GM12878 (cell line): Measurements from ENCODE around the gene TMCO6. TPM values are rescaled to one million over a fixed set of nuclear protein-coding genes. Genes with fewer than 3 reads are reported as not detected.

ENCODE experiments used
- ATAC-seq: fragments of 200-7000 bp; cut with Tn5 transposase; 3 replicates; pipeline ENCODE4 v1.9.1; 2020; ENCODE audit warnings: mild to moderate bottlenecking, moderate library complexity
- BruUV-seq: library from RNA; stranded (reverse); fragments of 400-500 nt; replicated peaks from 2 replicates; lab custom pipeline; 2021; lab: Mats Ljungman, UMichigan
- CTCF ChIA-PET: fragments of 300-600 bp; sonication (Branson Sonifier 250); formaldehyde crosslinking; extraction: SDS; loops from one replicate; lab custom pipeline; 2021; ENCODE audit warnings: inconsistent platforms; lab: Yijun Ruan, JAX
- POLR2A ChIA-PET: fragments of 350-600 bp; formaldehyde crosslinking; extraction: SDS; loops from one replicate; lab custom pipeline; 2021; ENCODE audit warnings: inconsistent platforms; lab: Charles Lee
- RAD21 ChIA-PET: fragments of 300-600 bp; sonication (Branson Sonifier 250); formaldehyde crosslinking; loops from one replicate; lab custom pipeline; 2023; ENCODE audit warnings: antibody characterized with exemption; ENCODE audit not compliant: unreplicated experiment; lab: Charles Lee
- SMC1A ChIA-PET: fragments of 300-600 bp; sonication (Branson Sonifier 250); formaldehyde crosslinking; loops from one replicate; lab custom pipeline; 2023; ENCODE audit not compliant: unreplicated experiment, uncharacterized antibody; lab: Charles Lee
- DNase-seq: peaks from one replicate; pipeline ENCODE4 v3.0.0-alpha.2; 2011; ENCODE audit warnings: low read depth, low spot score
- FAIRE-seq: peaks from 3 replicates; lab custom pipeline; 2011; peaks lifted over from hg19 to GRCh38; lab: Jason Lieb, UNC
- H2AFZ ChIP-seq: 2 replicates; pipeline ENCODE4 v1.6.0; 2011; ENCODE audit warnings: low read depth, low read length, control low read depth; ENCODE audit not compliant: control insufficient read depth
- H3K27ac ChIP-seq: 2 replicates; pipeline ENCODE4 v1.5.1; 2011; ENCODE audit warnings: control low read depth; ENCODE audit not compliant: control insufficient read depth, insufficient read depth
- H3K27me3 ChIP-seq, 2 experiments: replicated peaks in 1 of 2; 2 replicates each; pipeline versions ENCODE4 v1.6.0 to v1.6.1; 2011; ENCODE audit warnings: low read length in 1 of 2; ENCODE audit not compliant: control insufficient read depth in 2 of 2, insufficient read depth in 2 of 2
- H3K36me3 ChIP-seq, 2 experiments: 2 replicates each; pipeline ENCODE4 v1.5.1; 2011; ENCODE audit warnings: low read length in 1 of 2; ENCODE audit not compliant: control insufficient read depth in 2 of 2, insufficient read depth in 2 of 2
- H3K4me1 ChIP-seq: 2 replicates; pipeline ENCODE4 v1.6.1; 2011; ENCODE audit warnings: mild to moderate bottlenecking, low read length, moderate library complexity, mixed read lengths; ENCODE audit not compliant: control insufficient read depth, insufficient read depth
- H3K4me2 ChIP-seq: 2 replicates; pipeline ENCODE4 v1.6.0; 2011; ENCODE audit warnings: control low read depth; ENCODE audit not compliant: control insufficient read depth, insufficient read depth
- H3K4me3 ChIP-seq: fragments of 200-600 bp; sonication (generic); 2 replicates; pipeline ENCODE4 v1.5.1; 2016
- H3K79me2 ChIP-seq: 2 replicates; pipeline ENCODE4 v1.6.0; 2011; ENCODE audit warnings: low read length; ENCODE audit not compliant: control insufficient read depth, insufficient read depth
- H3K9ac ChIP-seq: 2 replicates; pipeline ENCODE4 v1.8.0; 2011; ENCODE audit warnings: low read length, control low read depth, mixed read lengths; ENCODE audit not compliant: control insufficient read depth, insufficient read depth
- H3K9me3 ChIP-seq: replicated peaks from 3 replicates; pipeline ENCODE4 v1.5.1; 2011; ENCODE audit warnings: mild to moderate bottlenecking, low read length; ENCODE audit not compliant: control insufficient read depth, insufficient read depth
- H4K20me1 ChIP-seq: 2 replicates; pipeline ENCODE4 v1.6.0; 2011; ENCODE audit not compliant: control insufficient read depth, insufficient read depth
- BCLAF1 ChIP-seq: fragments of 450-650 bp; IDR thresholded peaks from 2 replicates; pipeline ENCODE4 v1.6.1; 2017; ENCODE audit warnings: antibody characterized with exemption, mild to moderate bottlenecking, moderate library complexity
- BMI1 ChIP-seq: fragments of 450-650 bp; IDR thresholded peaks from 2 replicates; pipeline ENCODE4 v1.6.1; 2016; ENCODE audit warnings: mild to moderate bottlenecking, moderate library complexity, borderline replicate concordance
- EZH2 ChIP-seq: IDR thresholded peaks from 2 replicates; pipeline ENCODE4 v1.6.1; 2012; ENCODE audit warnings: low read depth, mild to moderate bottlenecking, control low read depth, inconsistent platforms, low read length, borderline replicate concordance; ENCODE audit not compliant: control insufficient read depth
- KAT2A ChIP-seq: conservative IDR thresholded peaks from 2 replicates; pipeline ENCODE4 v1.6.1; 2011; ENCODE audit warnings: low read depth, low read length; ENCODE audit not compliant: control insufficient read depth
- NR2C1 ChIP-seq: fragments of 450-650 bp; IDR thresholded peaks from 2 replicates; pipeline ENCODE4 v1.6.1; 2017; ENCODE audit warnings: antibody characterized with exemption, mild to moderate bottlenecking, moderate library complexity
- PAX5 ChIP-seq: IDR thresholded peaks from 2 replicates; pipeline ENCODE4 v1.6.1; 2011; ENCODE audit warnings: low read depth, low read length, borderline replicate concordance
- PRDM15 ChIP-seq: fragments of 450-650 bp; formaldehyde crosslinking; IDR thresholded peaks from 2 replicates; pipeline ENCODE4 v1.4.0; 2020; ENCODE audit warnings: mild to moderate bottlenecking, moderate library complexity
- RELA ChIP-seq: fragments of 450-650 bp; IDR thresholded peaks from 2 replicates; pipeline ENCODE4 v1.8.0; 2014; ENCODE audit warnings: borderline replicate concordance; ENCODE audit not compliant: partially characterized antibody
- SPI1 ChIP-seq: IDR thresholded peaks from 2 replicates; pipeline ENCODE4 v1.6.1; 2011; ENCODE audit warnings: low read depth, mild to moderate bottlenecking, low read length, moderate library complexity, borderline replicate concordance; ENCODE audit not compliant: insufficient read depth
- USF2 ChIP-seq: IDR thresholded peaks from 2 replicates; pipeline ENCODE4 v1.6.1; 2011; ENCODE audit warnings: low read depth, low read length, improper control_type of control experiment, borderline replicate concordance
- ZBTB11 ChIP-seq: fragments of 450-650 bp; formaldehyde crosslinking; IDR thresholded peaks from 2 replicates; pipeline ENCODE4 v1.5.0; 2022; ENCODE audit warnings: mild to moderate bottlenecking, missing genetic modification characterization
- WGBS: methylation state at CpG from one replicate; pipeline ENCODE4 v1.1.6; 2016; ENCODE audit warnings: low lambda C conversion rate; ENCODE audit not compliant: insufficient replicate concordance, insufficient coverage; ENCODE audit errors: missing lambda C conversion rate; 5-methylcytosine and 5-hydroxymethylcytosine counted together
- in situ Hi-C: fragments of 300-500 bp; cut with MboI; formaldehyde crosslinking; loops from 9 replicates; pipeline ENCODE4 v1.14.3; 2018; ENCODE audit warnings: mixed read lengths
- intact Hi-C: fragments of 100-400 bp; cut with micrococcal nuclease; formaldehyde crosslinking; loops from one replicate; pipeline ENCODE4 v1.14.2; 2022; ENCODE audit not compliant: unreplicated experiment
- polyA plus RNA-seq, 11 experiments: library from polyadenylated mRNA; depleted of rRNA in 4 of 11; unstranded in 6 of 11; stranded (reverse) in 5 of 11; fragments of >200 nt; fragmentation: Nextera tagmentation in 4 of 11; fragmentation: Illumina TruSeq in 1 of 11; extraction: Ambion mirVana in 4 of 11; extraction: Trizol in 1 of 11; gene quantifications; 1 replicate in 1 of 11; 2 replicates in 10 of 11; pipeline versions ENCODE4 v1.2.1 to v1.2.3, GENCODE V29; 2011 to 2016; ENCODE audit warnings: inconsistent platforms in 2 of 11, missing spikeins in 2 of 11, low read depth in 1 of 11
- total RNA-seq, 4 experiments: library from RNA; depleted of rRNA in 3 of 4; stranded (reverse); fragments of >200 nt in 3 of 4; fragmentation: Illumina TruSeq in 1 of 4; extraction: Trizol in 1 of 4; gene quantifications; 2 replicates each; pipeline versions ENCODE4 v1.2.1 to v1.2.3, GENCODE V29; 2013 to 2021

Gene TMCO6
- total and polyA plus RNA-seq, 10 of the 15 experiments (the other 5 are each of a cell fraction or from before 2014, with no cell fraction given): 4.1 to 21.6 (median 11.7) TPM

GRCh38 chr5:140630292-140631035 is 8.8 kb upstream of the TMCO6 start:
- no peak for ATAC-seq
- FAIRE-seq: no peak
- no peak overlapping the region for H3K4me3 ChIP-seq
- no peak for TF ChIP-seq USF2
- TF ChIP-seq NR2C1: no peak
- no peak for TF ChIP-seq PRDM15 (CRISPR knock-in tag)
- no peak for TF ChIP-seq PAX5
- TF ChIP-seq ZBTB11 (CRISPR knock-in tag): no peak
- no peak for TF ChIP-seq BCLAF1
- TF ChIP-seq RELA: no peak
- no peak for TF ChIP-seq SPI1
- no peak for TF ChIP-seq BMI1
- TF ChIP-seq EZH2: no peak
- no peak for TF ChIP-seq KAT2A

More at GRCh38 chr5:140630292-140631035, 8.8 kb upstream of the TMCO6 start:
- CTCF ChIA-PET: interaction anchor here (0.6 to 2.1 kb wide), 2 partner anchors 258 to 323 kb away, joined by 3 to 7 read pairs; no protein-coding TSS in a partner anchor
- RAD21 ChIA-PET: no interaction called here
- SMC1A ChIA-PET: interaction anchor here (1.2 kb wide), 1 partner anchor 257 kb away, joined by 3 read pairs; no protein-coding TSS in a partner anchor
- no peaks in the 10 kb centered on the region for H3K79me2 ChIP-seq
- H3K4me1 ChIP-seq: peaks cover 13% of the 10 kb centered on the region
- H2AFZ ChIP-seq: no peak overlapping the region
- no peak overlapping the region for H3K9ac ChIP-seq
- no peaks in the 10 kb centered on the region for H3K36me3 ChIP-seq
- H3K27ac ChIP-seq: no peak overlapping the region
- in situ Hi-C loops: no loop called here
- BruUV-seq: no TSS peak
- POLR2A ChIA-PET: no interaction called here
- H3K9me3 ChIP-seq: peaks cover 1% of the 10 kb centered on the region; the same call in 1 of the 3 replicates
- WGBS: 50% methylated on average over 2 of the region's 2 CpGs
- peaks cover 3 to 4% of the 10 kb centered on the region in 2 experiments; a peak in 2 of 4 replicates for H3K27me3 ChIP-seq
- no peak overlapping the region for H3K4me2 ChIP-seq
- no peaks in the 10 kb centered on the region for H4K20me1 ChIP-seq
- intact Hi-C loops: no loop called here
- DNase-seq: no peak
